ENCODE data around the gene ULBP3. TPM values are rescaled to one million over a fixed set of nuclear protein-coding genes. Genes with fewer than 3 reads are reported as not detected.

The ULBP3 gene
- total RNA-seq, 2 experiments from 2014 or later, result 0.61 TPM; not detected in 1

Other genes starting within 250 kb of the ULBP3 start
- gene LRP11, start 204.8 kb downstream of the ULBP3 start, total RNA-seq, result 1 to 10 TPM; 6.7 to 7.2 TPM
- not detected for gene RAET1E, start 171.0 kb downstream of the ULBP3 start, total RNA-seq
- gene RAET1G, start 146.0 kb downstream of the ULBP3 start, total RNA-seq, result not detected
- 1 to 10 TPM in 1 of 2 experiments, under 1 TPM in 1; 0.90 to 1.2 TPM for gene ULBP2, start 127.1 kb downstream of the ULBP3 start, total RNA-seq
- 1 to 10 TPM; 1.8 to 2.2 TPM for gene ULBP1, start 105.2 kb downstream of the ULBP3 start, total RNA-seq
- gene RAET1L, start 43.6 kb downstream of the ULBP3 start, total RNA-seq, result not detected
- gene PPP1R14C, start 73.9 kb upstream of the ULBP3 start, total RNA-seq, result under 1 TPM; 0.21 to 0.36 TPM

All from activated CD4-positive, alpha-beta memory T cell treated with anti-CD3 and anti-CD28 coated beads for 36 hours (primary cell).